ENCODE data around the gene GPR152.

GPR152 gene, protein sequence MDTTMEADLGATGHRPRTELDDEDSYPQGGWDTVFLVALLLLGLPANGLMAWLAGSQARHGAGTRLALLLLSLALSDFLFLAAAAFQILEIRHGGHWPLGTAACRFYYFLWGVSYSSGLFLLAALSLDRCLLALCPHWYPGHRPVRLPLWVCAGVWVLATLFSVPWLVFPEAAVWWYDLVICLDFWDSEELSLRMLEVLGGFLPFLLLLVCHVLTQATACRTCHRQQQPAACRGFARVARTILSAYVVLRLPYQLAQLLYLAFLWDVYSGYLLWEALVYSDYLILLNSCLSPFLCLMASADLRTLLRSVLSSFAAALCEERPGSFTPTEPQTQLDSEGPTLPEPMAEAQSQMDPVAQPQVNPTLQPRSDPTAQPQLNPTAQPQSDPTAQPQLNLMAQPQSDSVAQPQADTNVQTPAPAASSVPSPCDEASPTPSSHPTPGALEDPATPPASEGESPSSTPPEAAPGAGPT

DNA sequence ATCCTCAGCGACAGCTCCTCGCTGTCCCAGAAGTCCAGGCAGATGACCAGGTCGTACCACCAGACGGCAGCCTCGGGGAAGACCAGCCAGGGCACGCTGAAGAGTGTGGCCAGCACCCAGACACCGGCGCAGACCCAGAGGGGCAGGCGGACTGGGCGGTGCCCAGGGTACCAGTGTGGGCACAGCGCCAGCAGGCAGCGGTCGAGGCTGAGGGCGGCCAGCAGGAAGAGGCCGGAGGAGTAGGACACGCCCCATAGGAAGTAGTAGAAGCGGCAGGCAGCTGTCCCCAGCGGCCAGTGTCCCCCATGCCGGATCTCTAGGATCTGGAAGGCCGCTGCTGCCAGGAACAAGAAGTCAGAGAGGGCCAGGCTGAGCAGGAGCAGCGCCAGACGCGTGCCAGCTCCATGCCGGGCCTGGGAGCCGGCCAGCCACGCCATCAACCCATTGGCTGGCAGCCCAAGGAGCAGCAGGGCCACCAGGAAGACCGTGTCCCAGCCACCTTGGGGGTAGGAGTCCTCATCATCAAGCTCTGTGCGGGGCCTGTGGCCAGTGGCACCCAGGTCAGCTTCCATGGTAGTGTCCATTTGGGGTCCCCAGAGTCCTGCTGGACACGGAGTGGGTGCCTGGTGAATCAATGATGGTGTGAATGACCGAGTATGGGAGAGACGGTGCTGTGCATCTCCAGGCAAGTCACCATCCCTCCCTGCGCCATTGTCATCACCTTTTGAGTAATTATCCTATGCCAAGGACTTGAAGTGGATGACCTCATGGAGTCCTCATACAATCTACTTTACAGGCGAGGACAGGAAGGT lies at the start of gene GPR152:
GPR152 (minus strand) TSS at position 589 of the 812 bp plus-strand sequence; CDS start at position 584, 5 bp downstream.
- no peak within 1 kb of the TSS for H3K4me3 ChIP-seq (ENCODE audit: low read length)
- no peaks in the 10 kb centered on the region for H3K9me2 ChIP-seq (replicated peaks; ENCODE audit: insufficient read depth, low read length)
- H2AFZ ChIP-seq (ENCODE audit: low read length) = no peak within 1 kb of the TSS
- no peaks in the 10 kb centered on the region for H3K79me2 ChIP-seq (ENCODE audit: low read length)
- H3K9me3 ChIP-seq (replicated peaks; ENCODE audit: insufficient read depth, low read length) = no peaks in the 10 kb centered on the region
- H3K27ac ChIP-seq (ENCODE audit: low read length) = no peak within 1 kb of the TSS
- no peak for DNase-seq
- peaks cover 6% of the 10 kb centered on the region for H3F3A ChIP-seq (ENCODE audit: insufficient read depth, low read length)
- H3K4me2 ChIP-seq (ENCODE audit: low read depth, low read length) = no peak within 1 kb of the TSS
- no peak within 1 kb of the TSS for H3K9ac ChIP-seq (ENCODE audit: low read length)
- H4K20me1 ChIP-seq (ENCODE audit: insufficient read depth, low read length) = no peaks in the 10 kb centered on the region
- H3K36me3 ChIP-seq (replicated peaks; ENCODE audit: insufficient read depth, low read length) = no peaks in the 10 kb centered on the region
- TF ChIP-seq EZH2phosphoT487 (IDR thresholded peaks at IDR 0.05; ENCODE audit: low read length) (no peak), EZH2 (optimal IDR thresholded peaks at IDR 0.05; ENCODE audit: low read depth, low read length) (no peak)
- TF ChIP-seq, protein P1, sequence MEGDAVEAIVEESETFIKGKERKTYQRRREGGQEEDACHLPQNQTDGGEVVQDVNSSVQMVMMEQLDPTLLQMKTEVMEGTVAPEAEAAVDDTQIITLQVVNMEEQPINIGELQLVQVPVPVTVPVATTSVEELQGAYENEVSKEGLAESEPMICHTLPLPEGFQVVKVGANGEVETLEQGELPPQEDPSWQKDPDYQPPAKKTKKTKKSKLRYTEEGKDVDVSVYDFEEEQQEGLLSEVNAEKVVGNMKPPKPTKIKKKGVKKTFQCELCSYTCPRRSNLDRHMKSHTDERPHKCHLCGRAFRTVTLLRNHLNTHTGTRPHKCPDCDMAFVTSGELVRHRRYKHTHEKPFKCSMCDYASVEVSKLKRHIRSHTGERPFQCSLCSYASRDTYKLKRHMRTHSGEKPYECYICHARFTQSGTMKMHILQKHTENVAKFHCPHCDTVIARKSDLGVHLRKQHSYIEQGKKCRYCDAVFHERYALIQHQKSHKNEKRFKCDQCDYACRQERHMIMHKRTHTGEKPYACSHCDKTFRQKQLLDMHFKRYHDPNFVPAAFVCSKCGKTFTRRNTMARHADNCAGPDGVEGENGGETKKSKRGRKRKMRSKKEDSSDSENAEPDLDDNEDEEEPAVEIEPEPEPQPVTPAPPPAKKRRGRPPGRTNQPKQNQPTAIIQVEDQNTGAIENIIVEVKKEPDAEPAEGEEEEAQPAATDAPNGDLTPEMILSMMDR (IDR thresholded peaks at IDR 0.05; ENCODE audit: low read length) = no peak
- H3K4me1 ChIP-seq (ENCODE audit: low read length) = peaks cover 7% of the 10 kb centered on the region
- no peaks in the 10 kb centered on the region for H3K27me3 ChIP-seq (replicated peaks; ENCODE audit: insufficient read depth, low read length)

DNA sequence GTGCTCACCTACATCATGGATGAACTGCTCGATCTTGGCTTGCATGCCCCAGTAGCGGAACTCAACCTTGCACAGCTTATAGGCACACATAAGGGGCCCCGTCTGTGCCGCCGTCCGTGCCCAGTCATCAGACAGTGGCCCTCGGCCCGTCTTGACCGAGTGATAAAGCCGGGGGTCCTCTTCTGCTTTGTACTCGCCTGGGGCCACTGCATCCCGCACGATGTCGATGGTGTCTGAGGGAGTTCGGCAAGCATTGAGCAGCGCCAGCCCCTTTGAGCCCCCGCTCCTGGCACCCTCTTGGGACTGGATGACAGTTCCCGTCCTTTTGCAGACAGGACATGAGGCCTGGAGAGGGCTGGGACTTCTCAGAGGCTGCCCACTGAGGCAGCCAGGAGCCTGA lies 49.3 kb upstream of the GPR152 start:
- peaks cover 69% of the 10 kb centered on the region for H3K27me3 ChIP-seq (replicated peaks; ENCODE audit: insufficient read depth, low read length)
- no peak overlapping the region for H3K9ac ChIP-seq (ENCODE audit: low read length)
- H3K9me3 ChIP-seq (replicated peaks; ENCODE audit: insufficient read depth, low read length) = no peaks in the 10 kb centered on the region
- H3F3A ChIP-seq (ENCODE audit: insufficient read depth, low read length) = peaks cover 3% of the 10 kb centered on the region; the same call in 1 of the 2 replicates
- no peaks in the 10 kb centered on the region for H3K36me3 ChIP-seq (replicated peaks; ENCODE audit: insufficient read depth, low read length)
- peaks cover 6% of the 10 kb centered on the region for H3K79me2 ChIP-seq (ENCODE audit: low read length)
- H3K9me2 ChIP-seq (replicated peaks; ENCODE audit: insufficient read depth, low read length) = no peaks in the 10 kb centered on the region
- peaks cover 15% of the 10 kb centered on the region for H3K4me1 ChIP-seq (ENCODE audit: low read length)
- no peak overlapping the region for H3K27ac ChIP-seq (ENCODE audit: low read length)
- TF ChIP-seq, protein P1 (IDR thresholded peaks at IDR 0.05; ENCODE audit: low read length) = no peak
- no peak for TF ChIP-seq EZH2 (optimal IDR thresholded peaks at IDR 0.05; ENCODE audit: low read depth, low read length)
- no peak for TF ChIP-seq EZH2phosphoT487 (IDR thresholded peaks at IDR 0.05; ENCODE audit: low read length)
- H3K4me2 ChIP-seq (ENCODE audit: low read depth, low read length) = no peak overlapping the region
- no peaks in the 10 kb centered on the region for H4K20me1 ChIP-seq (ENCODE audit: insufficient read depth, low read length)
- no peak overlapping the region for H3K4me3 ChIP-seq (ENCODE audit: low read length)
- no peak for DNase-seq
- no peak overlapping the region for H2AFZ ChIP-seq (ENCODE audit: low read length)

DNA sequence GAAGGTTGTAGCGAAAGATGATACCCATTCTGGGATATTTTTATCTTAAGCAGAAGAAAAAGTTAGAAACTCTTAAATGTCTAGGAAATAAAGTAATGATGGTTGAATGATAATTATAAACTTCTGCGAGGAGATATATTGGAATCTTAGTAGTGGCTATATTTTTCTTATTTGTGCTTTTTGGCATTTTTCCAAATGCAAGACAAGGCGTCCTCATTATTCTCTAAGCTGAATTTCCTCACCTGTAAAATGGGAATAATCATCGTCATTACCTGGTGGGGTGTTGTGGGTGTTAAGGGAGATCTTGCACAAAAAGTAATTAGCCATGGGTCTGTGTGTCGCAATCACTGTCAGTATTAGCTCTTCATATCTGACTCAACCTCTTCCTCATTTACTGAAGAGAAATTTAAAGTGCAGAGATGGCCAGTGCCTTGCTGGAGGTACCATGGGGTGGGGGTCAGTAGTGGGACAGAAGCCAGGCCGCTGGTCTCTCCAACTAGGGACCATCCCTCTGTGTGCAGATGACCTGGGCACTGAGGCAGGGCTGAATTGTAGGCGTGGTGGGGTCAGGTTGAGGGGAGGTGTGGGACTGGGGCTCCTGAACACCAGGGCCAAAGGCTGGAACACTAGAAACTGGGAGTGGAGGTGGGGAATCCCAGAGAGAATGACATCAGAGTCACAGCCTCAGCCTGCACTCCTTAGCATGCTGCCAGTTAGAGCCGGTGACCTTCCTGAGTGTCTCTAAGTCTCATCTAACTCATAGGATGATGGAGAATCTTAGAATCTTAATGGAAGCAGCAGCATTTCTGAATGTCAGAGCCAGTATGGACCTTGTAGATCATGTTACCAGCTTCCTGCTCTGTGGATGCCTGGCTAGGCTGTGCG lies 48.5 kb upstream of the GPR152 start:
- Histone ChIP-seq H3K4me1 (ENCODE audit: low read length) (peaks cover 8% of the 10 kb centered on the region), H3K27me3 (replicated peaks; ENCODE audit: insufficient read depth, low read length) (peaks cover 70% of the 10 kb centered on the region), H3K9me3 (replicated peaks; ENCODE audit: insufficient read depth, low read length) (no peaks in the 10 kb centered on the region), H3K4me2 (ENCODE audit: low read depth, low read length) (no peak overlapping the region), H3K36me3 (replicated peaks; ENCODE audit: insufficient read depth, low read length) (no peaks in the 10 kb centered on the region), H3F3A (ENCODE audit: insufficient read depth, low read length) (peaks cover 3% of the 10 kb centered on the region; the same call in 1 of the 2 replicates), H3K4me3 (ENCODE audit: low read length) (no peak overlapping the region), H3K79me2 (ENCODE audit: low read length) (no peaks in the 10 kb centered on the region), H2AFZ (ENCODE audit: low read length) (no peak overlapping the region), H3K27ac (ENCODE audit: low read length) (no peak overlapping the region), H3K9me2 (replicated peaks; ENCODE audit: insufficient read depth, low read length) (no peaks in the 10 kb centered on the region), H4K20me1 (ENCODE audit: insufficient read depth, low read length) (no peaks in the 10 kb centered on the region), H3K9ac (ENCODE audit: low read length) (no peak overlapping the region)
- TF ChIP-seq EZH2 (optimal IDR thresholded peaks at IDR 0.05; ENCODE audit: low read depth, low read length) = no peak
- TF ChIP-seq, protein P1 (IDR thresholded peaks at IDR 0.05; ENCODE audit: low read length) = no peak
- no peak for TF ChIP-seq EZH2phosphoT487 (IDR thresholded peaks at IDR 0.05; ENCODE audit: low read length)
- DNase-seq = no peak
